ENCODE data around the gene BCAP29. TPM values are rescaled to one million over a fixed set of nuclear protein-coding genes. Genes with fewer than 3 reads are reported as not detected.

BCAP29 gene
- total RNA-seq, 1 donor from 2014 or later = 73.0 TPM

GRCh38 chr7:107666790-107667189 is 86.7 kb downstream of the BCAP29 start:
- Mint-ChIP-seq H3K9me3 (ENCODE audit: low read depth) (no peaks in the 10 kb centered on the region), H3K4me3 (ENCODE audit: unreplicated experiment) (no peak overlapping the region), H3K27ac (ENCODE audit: unreplicated experiment) (no peak overlapping the region), H3K4me1 (ENCODE audit: low read depth) (no peaks in the 10 kb centered on the region), H3K36me3 (ENCODE audit: low read depth) (no peaks in the 10 kb centered on the region), H3K27me3 (ENCODE audit: low read depth) (peaks cover 32% of the 10 kb centered on the region)
- no peak for DNase-seq (ENCODE audit: low spot score)
- TF ChIP-seq CTCF (IDR thresholded peaks at IDR 0.05) = no peak

- peaks cover 27% of the 10 kb centered on the region for H3K27me3 Mint-ChIP-seq (ENCODE audit: low read depth)
- H3K27ac Mint-ChIP-seq (ENCODE audit: unreplicated experiment) = no peak overlapping the region
These were observed 87.3 kb downstream of the BCAP29 start for GRCh38 chr7:107667341-107667740.

GRCh38 chr7:107668296-107668695 is 88.2 kb downstream of the BCAP29 start:
- no peak overlapping the region for H3K4me3 Mint-ChIP-seq (ENCODE audit: unreplicated experiment)
- no peak for TF ChIP-seq CTCF (IDR thresholded peaks at IDR 0.05)
- no peaks in the 10 kb centered on the region for H3K36me3 Mint-ChIP-seq (ENCODE audit: low read depth)
- no peaks in the 10 kb centered on the region for H3K4me1 Mint-ChIP-seq (ENCODE audit: low read depth)
- H3K9me3 Mint-ChIP-seq (ENCODE audit: low read depth) = no peaks in the 10 kb centered on the region
- H3K27ac Mint-ChIP-seq (ENCODE audit: unreplicated experiment) = no peak overlapping the region
- no peak for DNase-seq (ENCODE audit: low spot score)
- peaks cover 24% of the 10 kb centered on the region for H3K27me3 Mint-ChIP-seq (ENCODE audit: low read depth)

More at GRCh38 chr7:107667341-107667740, 87.3 kb downstream of the BCAP29 start:
- no peaks in the 10 kb centered on the region for H3K4me1 Mint-ChIP-seq (ENCODE audit: low read depth)
- H3K9me3 Mint-ChIP-seq (ENCODE audit: low read depth) = no peaks in the 10 kb centered on the region
- DNase-seq (ENCODE audit: low spot score) = no peak
- no peak overlapping the region for H3K4me3 Mint-ChIP-seq (ENCODE audit: unreplicated experiment)
- H3K36me3 Mint-ChIP-seq (ENCODE audit: low read depth) = no peaks in the 10 kb centered on the region
- no peak for TF ChIP-seq CTCF (IDR thresholded peaks at IDR 0.05)

Other genes starting within 250 kb of the BCAP29 start
- not detected in 3 replicates for gene GPR22, start 110.2 kb upstream of the BCAP29 start, total RNA-seq
- gene COG5, start 16.3 kb upstream of the BCAP29 start, total RNA-seq = 52.8 to 56.6 TPM (median 53.8 TPM) in 3 replicates
- 4.6 to 8.8 TPM (median 4.9 TPM) in 3 replicates for gene DUS4L, start 16.3 kb upstream of the BCAP29 start, total RNA-seq
- gene SLC26A4, start 80.6 kb downstream of the BCAP29 start, total RNA-seq = 0.55 to 0.85 TPM (median 0.60 TPM) in 3 replicates
- 15.6 to 20.7 TPM (median 17.4 TPM) in 3 replicates for gene CBLL1, start 163.9 kb downstream of the BCAP29 start, total RNA-seq
- not detected in 3 replicates for gene SLC26A3, start 223.0 kb downstream of the BCAP29 start, total RNA-seq